Psoas muscle (tissue), 8 donors: ENCODE results near the gene MOAP1. TPM values are rescaled to one million over a fixed set of nuclear protein-coding genes. Genes with fewer than 3 reads are reported as not detected.

Source experiments
- ATAC-seq, 4 donors: fragments of 200-7000 bp; cut with Tn5 transposase; one replicate each; pipeline ENCODE4 v1.9.1; 2020; ENCODE audit warnings: moderate library complexity in 3 of 4, mild to moderate bottlenecking in 2 of 4
- DNase-seq, 2 donors: peaks; one replicate each; pipeline ENCODE4 v3.0.0-alpha.2; 2020
- H3K27ac ChIP-seq: fragments of 200-600 bp; one replicate; pipeline ENCODE4 v1.8.0; 2022
- H3K27me3 ChIP-seq, 3 donors: fragments of 200-600 bp in 1 of 3; one replicate each; pipeline versions ENCODE4 v1.6.1 to v1.8.0; 2013 to 2022; ENCODE audit warnings: low read length in 2 of 3, mild to moderate bottlenecking in 2 of 3, moderate library complexity in 1 of 3; ENCODE audit not compliant: insufficient read depth in 3 of 3
- H3K36me3 ChIP-seq, 2 donors: fragments of 200-600 bp in 1 of 2; one replicate each; pipeline versions ENCODE4 v1.6.1 to v1.8.0; 2013 to 2022; ENCODE audit warnings: low read depth in 1 of 2, mild to moderate bottlenecking in 1 of 2, moderate library complexity in 1 of 2; ENCODE audit not compliant: insufficient read depth in 1 of 2
- H3K4me1 ChIP-seq: fragments of 200-600 bp; one replicate; pipeline ENCODE4 v1.8.0; 2022
- H3K4me3 ChIP-seq: fragments of 200-600 bp; one replicate; pipeline ENCODE4 v1.8.0; 2022; ENCODE audit warnings: mild to moderate bottlenecking
- H3K9me3 ChIP-seq: fragments of 200-600 bp; one replicate; pipeline ENCODE4 v1.8.0; 2022
- CTCF ChIP-seq: fragments of 200-600 bp; IDR thresholded peaks from one replicate; pipeline ENCODE4 v1.8.0; 2022; ENCODE audit warnings: antibody characterized with exemption
- WGBS, 3 donors: extraction: QIAGEN DNeasy Blood & Tissue Kit; methylation state at CpG; one replicate each; pipeline versions ENCODE4 v1.1.6 to v1.1.7; 2013; 5-methylcytosine and 5-hydroxymethylcytosine counted together
- intact Hi-C, 2 donors: fragments of 100-400 bp; cut with DNase I; formaldehyde crosslinking; loops; one replicate each; pipeline versions ENCODE4 v1.11.0 to v1.14.2; 2022
- polyA plus RNA-seq, 3 donors: library from polyadenylated mRNA; stranded (reverse); fragments of 200-250 nt; gene quantifications; one replicate each; pipeline ENCODE4 v1.2.3, GENCODE V29; 2013
- total RNA-seq, 4 donors: library from RNA; stranded (reverse); fragmentation: NEBNext Ultra II Directional in 2 of 4; extraction: Animal tissue kit (Norgen Biotek cat#: 25700) in 2 of 4; gene quantifications; one replicate each; pipeline versions ENCODE4 v1.2.1 to v1.2.4, GENCODE V29; 2021 to 2023
- donor health status: healthy with polysubstance abuse.
- donor health status: DM: no; HTN: no; CAD: no; lungs with moderate emphysema.
- donor health status: Bipolar disorder and iron deficiency.
- donor health status: healthy.
- donor health status: DM: yes; HTN: yes; CAD: no.
- donor health status: DM: no; HTN: no; CAD: no.
- donor health status: DM: no; HTN: no; CAD: no.
- donor health status: DM: yes; HTN: yes; CAD: no.

The MOAP1 gene
- total and polyA plus RNA-seq, 7 donors, result 20.5 to 53.6 (median 30.8) TPM

DNA sequence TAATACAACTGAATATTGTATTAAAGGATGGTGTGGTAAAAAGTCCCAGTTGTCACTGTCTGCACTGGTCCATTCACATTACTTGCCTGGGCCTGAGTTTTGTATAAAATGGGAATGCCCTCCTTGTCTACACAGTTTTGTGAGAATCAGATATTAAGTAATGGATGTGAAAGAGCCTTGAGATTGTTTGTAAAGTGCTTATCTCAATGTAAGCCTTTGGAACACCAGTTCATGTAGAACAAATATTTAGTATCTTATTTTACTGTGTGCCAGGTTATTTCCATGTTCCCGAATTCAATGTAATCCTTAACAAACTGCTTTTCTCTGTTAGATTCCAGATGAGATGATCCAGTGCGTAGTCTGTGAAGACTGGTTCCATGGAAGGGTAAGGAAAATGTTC lies 29.9 kb upstream of the MOAP1 start:
- TF ChIP-seq CTCF, result no peak
- H3K36me3 ChIP-seq, result peaks cover 4 to 99% of the 10 kb centered on the region in 2 donors
- 93% methylated on average over 2 of the region's 2 CpGs for WGBS, 3 donors
- DNase-seq (no peak), ATAC-seq (no peak)
- intact Hi-C loops, result no loop called here
- no peaks in the 10 kb centered on the region for H3K4me1 ChIP-seq
- H3K27ac ChIP-seq, result no peak overlapping the region
- H3K27me3 ChIP-seq, result no peaks in the 10 kb centered on the region
- no peak overlapping the region for H3K4me3 ChIP-seq
- H3K9me3 ChIP-seq, result no peaks in the 10 kb centered on the region

DNA sequence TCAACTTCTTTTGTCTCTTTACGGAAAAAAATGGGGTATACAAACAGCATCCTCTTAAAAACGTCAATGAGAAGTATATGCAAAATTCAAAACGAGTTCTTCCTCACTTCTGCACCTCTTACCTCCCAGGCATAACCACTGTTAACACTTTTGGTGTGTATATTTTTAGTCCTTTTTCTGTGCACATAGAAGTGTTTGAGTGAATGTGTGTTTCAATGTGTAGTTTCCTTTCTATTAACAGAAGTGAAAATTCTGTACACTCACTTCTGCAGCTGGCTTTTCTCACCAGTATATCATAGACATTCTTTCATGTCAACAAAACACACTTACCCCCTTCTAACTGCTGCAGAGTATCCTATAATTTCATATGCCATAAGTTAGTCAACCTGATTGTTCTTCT lies 27.7 kb upstream of the MOAP1 start:
- intact Hi-C loops, result no loop called here
- no peaks in the 10 kb centered on the region for H3K9me3 ChIP-seq
- no peak for DNase-seq
- no peak for ATAC-seq
- peaks cover 0 to 78% of the 10 kb centered on the region in 2 donors for H3K36me3 ChIP-seq
- no peak overlapping the region for H3K27ac ChIP-seq
- H3K4me1 ChIP-seq, result peaks cover 10% of the 10 kb centered on the region
- TF ChIP-seq CTCF, result no peak
- no peaks in the 10 kb centered on the region for H3K27me3 ChIP-seq
- no peak overlapping the region for H3K4me3 ChIP-seq
- 84 to 88% (median 85%) methylated on average over 3 of the region's 3 CpGs for WGBS, 3 donors

GRCh38 chr14:93207468-93208308 lies 23.0 kb upstream of the MOAP1 start:
- no peak for TF ChIP-seq CTCF
- Histone ChIP-seq H3K4me1 (peaks cover 18% of the 10 kb centered on the region), H3K36me3 (peaks cover 0 to 34% of the 10 kb centered on the region in 2 donors), H3K4me3 (peak overlapping the region; percentile 97), H3K27me3 (no peaks in the 10 kb centered on the region), H3K9me3 (no peaks in the 10 kb centered on the region), H3K27ac (peak overlapping the region; percentile 87)
- ATAC-seq (peak; percentile 70 to 77 (median 72)), DNase-seq (peak in 1 of 2 donors; percentile 78)
- WGBS, 3 donors, result 0% methylated on average over 19 to 23 of the region's 23 CpGs
- intact Hi-C loops, result loop anchor here in 1 of 2 donors (2.0 to 10.0 kb wide), 3 partner anchors 23 to 407 kb away; partner anchors contain the start of genes BTBD7, LYSET and MOAP1

DNA sequence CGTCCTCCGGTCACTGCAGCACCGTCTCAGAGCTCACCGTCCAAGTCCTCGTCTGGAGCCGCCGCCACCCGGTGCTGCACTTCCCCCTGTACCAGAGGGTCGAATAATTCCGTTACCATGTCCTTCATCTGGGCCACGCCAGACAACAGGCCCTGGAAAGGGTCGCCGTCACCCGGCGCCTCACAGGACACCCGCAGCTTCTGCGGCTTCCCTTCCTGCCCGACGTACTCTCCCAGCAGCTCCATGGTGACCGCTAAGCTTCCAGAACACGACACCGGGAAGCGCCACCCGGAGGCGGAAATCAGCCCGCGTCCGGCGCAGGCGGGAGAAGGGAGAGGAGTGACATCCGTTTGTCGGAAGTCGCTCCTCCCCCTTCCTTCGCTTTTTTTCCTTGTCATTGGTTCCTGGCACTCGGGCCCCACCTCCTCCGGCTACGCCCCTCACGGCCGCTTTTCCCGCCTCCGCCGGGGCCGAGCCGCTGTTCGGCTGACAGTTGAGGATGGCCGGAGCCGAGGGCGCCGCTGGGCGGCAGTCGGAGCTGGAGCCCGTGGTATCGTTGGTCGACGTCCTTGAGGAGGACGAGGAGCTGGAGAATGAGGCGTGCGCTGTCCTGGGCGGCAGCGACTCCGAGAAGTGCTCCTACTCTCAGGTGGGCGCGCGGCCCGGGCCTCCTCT lies 22.2 kb upstream of the MOAP1 start, which contains the start of the genes GON7 and UBR7:
Gene GON7 (minus strand): TSS at position 273 of the 675 bp plus-strand sequence. CDS start 28 bp downstream, at position 245.
Gene UBR7 (plus strand): TSS at position 464 of the 675 bp plus-strand sequence. CDS start 36 bp downstream, at position 500.
- intact Hi-C loops, result loop anchor here in 1 of 2 donors (2.0 to 10.0 kb wide), 3 partner anchors 22 to 408 kb away; partner anchors contain the start of genes BTBD7, LYSET and MOAP1
- ATAC-seq (peak; percentile 98 to 99 (median 98)), DNase-seq (peak; percentile 94 to 97)
- Histone ChIP-seq H3K9me3 (no peaks in the 10 kb centered on the region), H3K36me3 (peaks cover 0 to 27% of the 10 kb centered on the region in 2 donors), H3K27ac (peak within 1 kb of the TSS; percentile 87), H3K4me1 (peaks cover 18% of the 10 kb centered on the region), H3K4me3 (peak within 1 kb of the TSS; percentile 97), H3K27me3 (no peaks in the 10 kb centered on the region)
- 0% methylated on average over 55 to 65 of the region's 65 CpGs for WGBS, 3 donors
- peak; percentile 36 for TF ChIP-seq CTCF
